ENCODE measurements around the gene SEMA3G.

Gene SEMA3G

DNA sequence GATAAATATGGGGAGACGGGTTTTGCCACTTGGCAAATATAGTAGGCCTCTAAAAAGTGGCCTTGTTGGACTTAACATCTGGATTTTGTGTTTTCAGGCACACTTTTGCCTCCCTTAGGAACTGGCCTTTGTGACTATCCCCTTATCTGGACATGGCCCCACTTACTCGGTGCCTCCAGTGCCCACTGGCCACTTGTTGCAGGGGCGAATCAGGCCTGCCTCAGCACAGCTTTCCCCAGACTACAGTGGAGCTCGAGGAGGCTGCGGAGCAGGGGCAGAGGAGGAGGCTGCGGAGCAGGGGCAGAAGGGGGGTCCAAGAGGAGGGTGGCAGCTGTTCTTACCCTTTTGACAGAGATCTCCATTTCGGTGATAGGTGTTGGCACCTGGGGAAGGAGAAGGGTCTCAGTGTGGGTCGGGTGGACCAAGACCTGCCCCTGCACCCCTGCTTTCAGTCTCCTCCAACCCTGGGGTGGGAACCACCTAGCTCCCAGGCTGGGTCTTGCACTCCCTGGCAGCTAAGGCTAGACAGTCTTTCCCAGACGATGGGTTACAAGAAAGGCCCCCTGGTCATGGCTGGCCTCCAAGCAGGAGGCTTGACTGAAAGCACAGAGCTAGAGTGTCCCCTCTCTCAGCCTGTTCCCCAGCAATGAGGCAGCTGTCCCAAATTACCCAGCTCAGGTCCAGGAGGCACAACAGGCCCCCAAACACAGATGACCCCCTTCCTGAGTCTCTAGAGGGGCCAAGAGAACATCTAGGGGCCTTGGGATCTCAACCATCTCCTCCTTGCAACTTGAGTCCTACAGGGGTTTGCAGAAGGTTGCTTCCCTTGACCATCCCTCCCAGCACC is 6.1 kb downstream of the SEMA3G start:
- Histone ChIP-seq H3K36me3 (ENCODE audit: control insufficient read depth, insufficient read depth, low read length) (no peaks in the 10 kb centered on the region), H3K9ac (ENCODE audit: low read length) (no peak overlapping the region), H3K27ac (ENCODE audit: low read depth, low read length) (no peak overlapping the region), H3K27me3 (ENCODE audit: control insufficient read depth, insufficient read depth, low read length) (no peaks in the 10 kb centered on the region), H3K4me1 (ENCODE audit: control insufficient read depth, insufficient read depth, low read length) (no peaks in the 10 kb centered on the region), H3K4me3 (ENCODE audit: low read length) (no peak overlapping the region)

- Histone ChIP-seq H3K27ac (ENCODE audit: low read depth, low read length) (no peak overlapping the region), H3K9ac (ENCODE audit: low read length) (no peak overlapping the region), H3K27me3 (ENCODE audit: control insufficient read depth, insufficient read depth, low read length) (no peaks in the 10 kb centered on the region), H3K4me1 (ENCODE audit: control insufficient read depth, insufficient read depth, low read length) (no peaks in the 10 kb centered on the region), H3K4me3 (ENCODE audit: low read length) (no peak overlapping the region), H3K36me3 (ENCODE audit: control insufficient read depth, insufficient read depth, low read length) (no peaks in the 10 kb centered on the region)
Observed at GRCh38 chr3:52438104-52438376, 6.9 kb downstream of the SEMA3G start.

DNA sequence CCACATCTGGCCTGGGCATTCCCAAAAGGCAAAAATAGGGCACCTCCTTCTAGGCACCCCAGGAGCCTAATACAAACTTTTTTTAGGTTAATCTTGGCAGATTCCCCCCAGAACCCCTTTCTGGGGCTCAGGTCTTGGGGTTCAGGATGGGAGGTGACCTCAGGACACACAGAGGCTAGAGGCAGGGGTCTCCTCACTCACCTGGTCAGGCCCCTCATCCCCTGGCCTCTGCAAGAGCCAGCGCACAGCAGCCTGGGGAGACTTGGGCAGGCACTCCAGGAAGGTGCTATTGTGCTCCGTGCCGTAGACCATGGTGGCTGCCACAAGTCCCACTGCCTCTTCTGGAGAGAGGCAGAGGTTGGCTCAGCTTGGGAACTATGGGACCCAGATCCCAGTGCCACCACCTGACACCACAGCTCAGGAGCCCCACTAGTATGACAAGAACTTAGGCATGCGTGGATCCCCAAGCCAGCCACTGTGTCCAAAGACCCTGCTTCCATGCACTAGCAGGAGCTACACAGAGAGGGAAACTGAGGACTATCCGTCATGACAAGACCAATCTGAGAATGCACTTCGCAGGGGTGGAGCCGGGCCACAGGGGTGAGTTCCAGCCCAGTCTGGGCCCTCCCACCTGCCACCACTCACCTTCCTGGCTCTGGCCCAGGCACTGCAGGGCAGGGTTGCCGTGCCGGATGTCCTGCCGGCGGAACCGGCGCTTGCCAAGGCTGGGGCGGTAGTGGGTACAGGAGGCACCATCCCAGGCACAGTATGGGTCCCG is 7.4 kb downstream of the SEMA3G start:
- Histone ChIP-seq H3K4me1 (ENCODE audit: control insufficient read depth, insufficient read depth, low read length) (no peaks in the 10 kb centered on the region), H3K4me3 (ENCODE audit: low read length) (no peak overlapping the region), H3K27ac (ENCODE audit: low read depth, low read length) (no peak overlapping the region), H3K9ac (ENCODE audit: low read length) (no peak overlapping the region), H3K36me3 (ENCODE audit: control insufficient read depth, insufficient read depth, low read length) (no peaks in the 10 kb centered on the region), H3K27me3 (ENCODE audit: control insufficient read depth, insufficient read depth, low read length) (no peaks in the 10 kb centered on the region)

- Histone ChIP-seq H3K9ac (ENCODE audit: low read length) (no peak overlapping the region), H3K27ac (ENCODE audit: low read depth, low read length) (no peak overlapping the region), H3K4me1 (ENCODE audit: control insufficient read depth, insufficient read depth, low read length) (no peaks in the 10 kb centered on the region)
Observed at GRCh38 chr3:52436500-52437149, 8.3 kb downstream of the SEMA3G start.

GRCh38 chr3:52435246-52436101 is 9.4 kb downstream of the SEMA3G start:
- H3K9ac ChIP-seq (ENCODE audit: low read length): no peak overlapping the region
- H3K4me3 ChIP-seq (ENCODE audit: low read length): no peak overlapping the region
- H3K36me3 ChIP-seq (ENCODE audit: control insufficient read depth, insufficient read depth, low read length): no peaks in the 10 kb centered on the region
- H3K27ac ChIP-seq (ENCODE audit: low read depth, low read length): no peak overlapping the region
- H3K27me3 ChIP-seq (ENCODE audit: control insufficient read depth, insufficient read depth, low read length): no peaks in the 10 kb centered on the region
- H3K4me1 ChIP-seq (ENCODE audit: control insufficient read depth, insufficient read depth, low read length): no peaks in the 10 kb centered on the region

More at GRCh38 chr3:52436500-52437149, 8.3 kb downstream of the SEMA3G start:
- no peaks in the 10 kb centered on the region for H3K36me3 ChIP-seq (ENCODE audit: control insufficient read depth, insufficient read depth, low read length)
- no peaks in the 10 kb centered on the region for H3K27me3 ChIP-seq (ENCODE audit: control insufficient read depth, insufficient read depth, low read length)
- no peak overlapping the region for H3K4me3 ChIP-seq (ENCODE audit: low read length)

DNA sequence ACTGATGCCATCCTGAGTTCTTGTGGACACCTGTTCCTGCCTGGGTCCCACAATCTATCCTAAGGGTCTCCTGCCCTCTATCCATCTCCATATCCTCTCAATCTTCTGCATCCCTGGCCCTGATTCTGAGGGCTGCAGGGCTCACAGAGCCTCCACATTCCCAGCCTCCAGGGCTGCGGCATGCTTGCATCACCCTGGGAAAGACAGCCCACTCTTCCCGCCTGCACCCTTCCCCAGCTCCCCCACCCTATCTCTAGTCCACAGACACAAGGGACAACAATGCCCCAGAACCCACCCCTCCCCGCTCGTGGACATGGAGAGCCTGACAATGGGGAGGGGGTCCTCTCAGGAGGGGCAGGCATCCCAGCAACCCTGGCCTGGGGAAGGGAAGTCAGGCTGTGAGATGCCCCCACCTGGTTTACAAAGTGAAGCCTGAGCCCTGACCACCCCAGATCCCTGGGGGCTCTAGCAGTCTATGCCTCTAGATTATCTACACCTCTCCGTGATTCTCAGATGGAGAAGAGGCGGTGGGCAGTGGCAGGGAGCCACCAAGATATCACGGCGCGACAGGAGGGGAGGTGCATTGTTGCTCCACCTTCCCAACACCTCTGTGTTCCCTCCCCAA is 10.3 kb downstream of the SEMA3G start:
- H3K27me3 ChIP-seq (ENCODE audit: control insufficient read depth, insufficient read depth, low read length): no peaks in the 10 kb centered on the region
- H3K4me1 ChIP-seq (ENCODE audit: control insufficient read depth, insufficient read depth, low read length): no peaks in the 10 kb centered on the region
- H3K4me3 ChIP-seq (ENCODE audit: low read length): no peak overlapping the region
- no peak overlapping the region for H3K9ac ChIP-seq (ENCODE audit: low read length)
- H3K27ac ChIP-seq (ENCODE audit: low read depth, low read length): no peak overlapping the region
- no peaks in the 10 kb centered on the region for H3K36me3 ChIP-seq (ENCODE audit: control insufficient read depth, insufficient read depth, low read length)

GRCh38 chr3:52433996-52434479 is 10.9 kb downstream of the SEMA3G start:
- H3K4me3 ChIP-seq (ENCODE audit: low read length): no peak overlapping the region
- H3K27me3 ChIP-seq (ENCODE audit: control insufficient read depth, insufficient read depth, low read length): no peaks in the 10 kb centered on the region
- no peak overlapping the region for H3K27ac ChIP-seq (ENCODE audit: low read depth, low read length)
- H3K9ac ChIP-seq (ENCODE audit: low read length): no peak overlapping the region
- H3K4me1 ChIP-seq (ENCODE audit: control insufficient read depth, insufficient read depth, low read length): no peaks in the 10 kb centered on the region
- H3K36me3 ChIP-seq (ENCODE audit: control insufficient read depth, insufficient read depth, low read length): no peaks in the 10 kb centered on the region

DNA sequence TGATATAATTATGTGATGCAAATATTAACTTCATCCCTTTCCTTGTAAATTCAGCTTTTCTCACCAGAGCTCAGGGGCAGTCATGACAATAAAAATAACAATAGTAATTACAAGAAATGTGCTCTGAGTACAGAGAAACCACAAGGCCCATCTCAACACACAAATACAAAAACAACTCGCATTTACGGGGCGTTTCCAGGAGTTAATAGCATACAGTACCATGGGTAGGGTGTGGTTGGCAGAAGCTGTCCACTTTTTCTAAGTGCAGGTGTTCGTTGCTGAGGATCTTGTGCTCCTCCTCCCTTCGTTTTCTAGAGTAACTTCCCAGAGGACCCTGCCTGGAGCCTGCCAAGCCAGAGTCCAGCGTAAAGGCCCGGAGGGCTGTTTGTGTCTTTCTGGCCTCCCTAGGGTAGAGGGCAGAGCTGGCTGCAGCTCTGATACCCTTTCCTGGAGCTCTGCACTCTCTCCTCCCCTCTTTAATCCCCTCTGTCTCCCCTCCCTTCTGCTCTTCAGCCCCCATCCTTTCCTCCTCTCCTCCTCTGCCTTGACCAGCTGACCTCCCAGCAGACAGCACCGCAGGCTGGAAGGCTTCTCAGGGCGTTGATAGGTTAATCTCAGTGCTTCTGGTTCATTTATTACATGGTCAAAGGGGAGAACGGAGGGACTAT is 11.4 kb downstream of the SEMA3G start:
- Histone ChIP-seq H3K4me3 (ENCODE audit: low read length) (no peak overlapping the region), H3K27me3 (ENCODE audit: control insufficient read depth, insufficient read depth, low read length) (no peaks in the 10 kb centered on the region), H3K9ac (ENCODE audit: low read length) (no peak overlapping the region), H3K36me3 (ENCODE audit: control insufficient read depth, insufficient read depth, low read length) (no peaks in the 10 kb centered on the region), H3K27ac (ENCODE audit: low read depth, low read length) (no peak overlapping the region), H3K4me1 (ENCODE audit: control insufficient read depth, insufficient read depth, low read length) (no peaks in the 10 kb centered on the region)

DNA sequence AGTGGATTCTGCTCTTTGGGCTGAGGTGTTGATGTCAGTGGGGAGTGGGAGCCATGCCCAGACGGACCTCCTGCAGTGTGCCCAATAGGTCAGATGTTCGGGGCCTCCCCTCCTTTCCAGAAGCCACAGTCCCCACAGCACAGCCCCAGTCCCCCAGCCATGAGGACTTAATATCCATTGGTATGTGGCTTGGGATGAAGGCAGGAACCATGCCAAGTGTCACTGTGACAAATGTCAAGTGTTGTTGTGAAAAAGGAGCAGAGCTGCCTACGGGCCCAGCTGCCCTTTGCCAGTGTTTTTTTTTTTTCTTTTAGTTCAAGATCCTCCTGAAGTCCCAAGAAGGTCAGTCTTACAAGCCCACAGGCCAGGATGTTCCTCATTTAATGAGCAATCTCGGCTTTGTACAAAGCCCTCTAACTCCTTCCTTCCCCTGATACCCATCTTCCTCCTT is 12.2 kb downstream of the SEMA3G start:
- Histone ChIP-seq H3K9ac (ENCODE audit: low read length) (no peak overlapping the region), H3K27ac (ENCODE audit: low read depth, low read length) (no peak overlapping the region), H3K36me3 (ENCODE audit: control insufficient read depth, insufficient read depth, low read length) (no peaks in the 10 kb centered on the region), H3K4me3 (ENCODE audit: low read length) (no peak overlapping the region), H3K4me1 (ENCODE audit: control insufficient read depth, insufficient read depth, low read length) (no peaks in the 10 kb centered on the region), H3K27me3 (ENCODE audit: control insufficient read depth, insufficient read depth, low read length) (no peaks in the 10 kb centered on the region)

DNA sequence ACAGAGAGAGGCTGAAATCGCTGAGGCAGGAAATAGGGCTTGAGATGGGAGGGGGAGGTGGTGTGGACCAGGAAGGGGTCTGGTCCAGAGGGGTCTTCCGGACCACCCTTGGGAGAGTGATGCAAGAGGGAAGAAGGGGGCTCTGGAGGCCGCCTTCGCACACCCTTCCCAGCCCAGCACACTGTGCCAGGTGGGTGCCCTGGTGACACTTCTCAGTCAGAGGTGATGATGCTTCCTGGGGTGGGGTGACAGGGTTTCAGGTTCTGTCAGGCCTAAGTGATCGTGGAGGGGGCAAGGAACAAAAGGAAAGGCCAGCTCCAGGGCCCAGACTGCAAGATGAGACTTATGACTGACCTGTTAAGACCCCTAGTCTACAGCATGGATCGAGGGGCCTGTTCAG is 12.7 kb downstream of the SEMA3G start:
- no peak overlapping the region for H3K9ac ChIP-seq (ENCODE audit: low read length)
- no peak overlapping the region for H3K4me3 ChIP-seq (ENCODE audit: low read length)
- H3K36me3 ChIP-seq (ENCODE audit: control insufficient read depth, insufficient read depth, low read length): no peaks in the 10 kb centered on the region
- H3K27me3 ChIP-seq (ENCODE audit: control insufficient read depth, insufficient read depth, low read length): no peaks in the 10 kb centered on the region
- H3K4me1 ChIP-seq (ENCODE audit: control insufficient read depth, insufficient read depth, low read length): no peaks in the 10 kb centered on the region
- H3K27ac ChIP-seq (ENCODE audit: low read depth, low read length): no peak overlapping the region

GRCh38 chr3:52431459-52432223 is 13.3 kb downstream of the SEMA3G start:
- Histone ChIP-seq H3K9ac (ENCODE audit: low read length) (no peak overlapping the region), H3K4me1 (ENCODE audit: control insufficient read depth, insufficient read depth, low read length) (no peaks in the 10 kb centered on the region), H3K27ac (ENCODE audit: low read depth, low read length) (no peak overlapping the region), H3K36me3 (ENCODE audit: control insufficient read depth, insufficient read depth, low read length) (no peaks in the 10 kb centered on the region), H3K27me3 (ENCODE audit: control insufficient read depth, insufficient read depth, low read length) (no peaks in the 10 kb centered on the region), H3K4me3 (ENCODE audit: low read length) (no peak overlapping the region)

All from rectal smooth muscle tissue (tissue), 1 donor.